Stimulated activated CD4-positive, alpha-beta T cell treated with anti-CD3 and anti-CD28 coated beads, Interleukin-2, amount 100 ng/mL, for 24 hours (primary cell): ENCODE data around the gene SWT1.
"Not testable (repeated sequence)": the region's sequence is repeated elsewhere in the genome, so short reads cannot be mapped to it uniquely, and the experiment has no call there.

Source experiments
- DNase-seq, 2 donors: peaks; one replicate each; pipeline ENCODE4 v3.0.0-alpha.2; 2020

Gene SWT1

GRCh38 chr1:185193756-185194155 is 36.8 kb downstream of the SWT1 start:
- no peak for DNase-seq

- not testable (repeated sequence) for DNase-seq
Measured at GRCh38 chr1:185198712-185199111, 41.7 kb downstream of the SWT1 start.

GRCh38 chr1:185200889-185201288 is 43.9 kb downstream of the SWT1 start:
- no peak for DNase-seq

GRCh38 chr1:185207170-185207569 is 50.2 kb downstream of the SWT1 start:
- no peak for DNase-seq

- DNase-seq, result no peak
Measured at GRCh38 chr1:185207980-185208602, 51.1 kb downstream of the SWT1 start.

GRCh38 chr1:185208626-185209180 is 51.7 kb downstream of the SWT1 start:
- no peak for DNase-seq

- not testable (repeated sequence) for DNase-seq
Measured at GRCh38 chr1:185209357-185209756, 52.4 kb downstream of the SWT1 start.

GRCh38 chr1:185213091-185213490 is 56.1 kb downstream of the SWT1 start:
- no peak for DNase-seq

GRCh38 chr1:185215911-185216310 is 58.9 kb downstream of the SWT1 start:
- DNase-seq, result no peak

- no peak for DNase-seq
Measured at GRCh38 chr1:185224132-185224531, 67.2 kb downstream of the SWT1 start.

GRCh38 chr1:185227161-185227560 is 70.2 kb downstream of the SWT1 start:
- DNase-seq, result no peak

GRCh38 chr1:185228979-185229378 is 72.0 kb downstream of the SWT1 start:
- DNase-seq, result no peak

- no peak for DNase-seq
Measured at GRCh38 chr1:185229981-185230380, 73.0 kb downstream of the SWT1 start.

- no peak for DNase-seq
Measured at GRCh38 chr1:185232874-185233273, 75.9 kb downstream of the SWT1 start.

GRCh38 chr1:185234183-185234582 is 77.2 kb downstream of the SWT1 start:
- DNase-seq, result not testable (repeated sequence)

- not testable (repeated sequence) for DNase-seq
Measured at GRCh38 chr1:185237176-185237575, 80.2 kb downstream of the SWT1 start.

GRCh38 chr1:185237661-185238060 is 80.7 kb downstream of the SWT1 start:
- DNase-seq, result no peak

GRCh38 chr1:185238447-185238846 is 81.5 kb downstream of the SWT1 start:
- DNase-seq, result no peak

- DNase-seq, result no peak
Measured at GRCh38 chr1:185239861-185240260, 82.9 kb downstream of the SWT1 start.

- DNase-seq, result no peak
Measured at GRCh38 chr1:185241127-185241526, 84.2 kb downstream of the SWT1 start.

GRCh38 chr1:185244015-185244747 is 87.2 kb downstream of the SWT1 start:
- peak; percentile 54 to 65 for DNase-seq

GRCh38 chr1:185245466-185245865 is 88.5 kb downstream of the SWT1 start:
- no peak for DNase-seq

GRCh38 chr1:185249563-185249962 is 92.6 kb downstream of the SWT1 start:
- DNase-seq, result no peak

- no peak for DNase-seq
Measured at GRCh38 chr1:185250063-185250462, 93.1 kb downstream of the SWT1 start.
